DOHH2 (cell line): ENCODE data around the gene CTSH.

Source experiments
- CTCF ChIP-seq: fragments of 200-600 bp; sonication (generic); IDR thresholded peaks from one replicate; pipeline ENCODE4 v1.5.1; 2014; ENCODE audit warnings: antibody characterized with exemption, mild to moderate bottlenecking, low read depth, low read length; ENCODE audit not compliant: poor library complexity, severe bottlenecking
- EZH2phosphoT487 ChIP-seq: fragments of 200-600 bp; sonication (generic); IDR thresholded peaks from 2 replicates; pipeline ENCODE4 v1.6.1; 2017; ENCODE audit warnings: borderline replicate concordance, mild to moderate bottlenecking, antibody characterized with exemption, low read length, moderate library complexity, mixed read lengths

- TF ChIP-seq CTCF (no peak), EZH2phosphoT487 (no peak)
Observed at GRCh38 chr15:78968539-78969271, 23.9 kb upstream of the CTSH start.
